Trophoblast cell (in vitro differentiated cells and primary cell): Measurements from ENCODE around the gene PNMA8C.

Experiments used
- DNase-seq, 2 donors: peaks; one replicate each; pipeline ENCODE4 v3.0.0-alpha.2; 2016
- H2AFZ ChIP-seq: 2 replicates; pipeline ENCODE4 v1.6.1; 2013; ENCODE audit warnings: low read length, moderate library complexity, mild to moderate bottlenecking; ENCODE audit not compliant: insufficient read depth, poor library complexity
- H2AK5ac ChIP-seq: 2 replicates; pipeline ENCODE4 v1.6.1; 2013; ENCODE audit warnings: mild to moderate bottlenecking, low read length
- H2BK120ac ChIP-seq: 2 replicates; pipeline ENCODE4 v1.6.1; 2013; ENCODE audit warnings: low read length, mild to moderate bottlenecking, moderate library complexity; ENCODE audit not compliant: insufficient read depth, poor library complexity
- H2BK12ac ChIP-seq: 2 replicates; pipeline ENCODE4 v1.6.1; 2013; ENCODE audit warnings: mild to moderate bottlenecking, low read length, moderate library complexity
- H2BK5ac ChIP-seq: 2 replicates; pipeline ENCODE4 v1.6.1; 2013; ENCODE audit warnings: low read length, low read depth, moderate library complexity, mild to moderate bottlenecking; ENCODE audit not compliant: poor library complexity
- H3K14ac ChIP-seq: 2 replicates; pipeline ENCODE4 v1.6.1; 2013; ENCODE audit warnings: mild to moderate bottlenecking, low read length
- H3K18ac ChIP-seq: 2 replicates; pipeline ENCODE4 v1.6.1; 2013; ENCODE audit warnings: mild to moderate bottlenecking, low read length
- H3K23ac ChIP-seq: 2 replicates; pipeline ENCODE4 v1.6.1; 2013; ENCODE audit warnings: low read length
- H3K27ac ChIP-seq: 2 replicates; pipeline ENCODE4 v1.5.1; 2013; ENCODE audit warnings: low read depth, mild to moderate bottlenecking, inconsistent platforms, low read length, moderate library complexity
- H3K27me3 ChIP-seq: 2 replicates; pipeline ENCODE4 v1.6.1; 2013; ENCODE audit warnings: inconsistent platforms, mild to moderate bottlenecking, low read length, moderate library complexity; ENCODE audit not compliant: insufficient read depth
- H3K36me3 ChIP-seq, 2 experiments: 1 replicate in 1 of 2; 2 replicates in 1 of 2; pipeline ENCODE4 v1.6.1; 2013; ENCODE audit warnings: low read length in 2 of 2, mild to moderate bottlenecking in 2 of 2, moderate library complexity in 1 of 2; ENCODE audit not compliant: insufficient read depth in 2 of 2, control insufficient read depth in 1 of 2
- H3K4ac ChIP-seq: 2 replicates; pipeline ENCODE4 v1.6.1; 2013; ENCODE audit warnings: low read depth, mild to moderate bottlenecking, low read length, moderate library complexity
- H3K4me1 ChIP-seq, 2 experiments: 1 replicate in 1 of 2; 2 replicates in 1 of 2; pipeline ENCODE4 v1.6.1; 2013; ENCODE audit warnings: low read length in 2 of 2, mild to moderate bottlenecking in 2 of 2, moderate library complexity in 1 of 2; ENCODE audit not compliant: insufficient read depth in 2 of 2, control insufficient read depth in 1 of 2
- H3K4me2 ChIP-seq: 2 replicates; pipeline ENCODE4 v1.6.1; 2013; ENCODE audit warnings: inconsistent platforms, mild to moderate bottlenecking, low read length, moderate library complexity
- H3K4me3 ChIP-seq: 2 replicates; pipeline ENCODE4 v1.5.1; 2013; ENCODE audit warnings: mild to moderate bottlenecking, low read depth, low read length, inconsistent platforms
- H3K79me1 ChIP-seq: one replicate; pipeline ENCODE4 v1.6.1; 2013; ENCODE audit warnings: low read length
- H3K79me2 ChIP-seq: 2 replicates; pipeline ENCODE4 v1.6.1; 2013; ENCODE audit warnings: low read length, mild to moderate bottlenecking; ENCODE audit not compliant: control insufficient read depth, insufficient read depth, poor library complexity
- H3K9ac ChIP-seq: 2 replicates; pipeline ENCODE4 v1.6.1; 2013; ENCODE audit warnings: mild to moderate bottlenecking, low read length
- H3K9me3 ChIP-seq: 2 replicates; pipeline ENCODE4 v1.6.1; 2013; ENCODE audit warnings: low read depth, mild to moderate bottlenecking, control low read depth, inconsistent platforms, low read length; ENCODE audit not compliant: insufficient read depth
- H4K12ac ChIP-seq: 2 replicates; pipeline ENCODE4 v1.6.1; 2013; ENCODE audit warnings: low read depth, mild to moderate bottlenecking, low read length, moderate library complexity
- H4K8ac ChIP-seq: 2 replicates; pipeline ENCODE4 v1.6.1; 2013; ENCODE audit warnings: low read depth, mild to moderate bottlenecking, low read length, moderate library complexity
- H4K91ac ChIP-seq: one replicate; pipeline ENCODE4 v1.6.1; 2013; ENCODE audit warnings: low read depth, mild to moderate bottlenecking, low read length, moderate library complexity
- WGBS: extraction: QIAGEN DNeasy Blood & Tissue Kit; methylation state at CpG from one replicate; pipeline ENCODE4 v1.1.7; 2013; ENCODE audit warnings: missing lambda C conversion rate; ENCODE audit not compliant: insufficient read length, insufficient coverage; ENCODE audit errors: extremely low coverage; 5-methylcytosine and 5-hydroxymethylcytosine counted together

Gene PNMA8C

GRCh38 chr19:46406976-46407375 is 21.8 kb downstream of the PNMA8C start:
- Histone ChIP-seq H2BK12ac (no peak overlapping the region), H3K4ac (no peak overlapping the region), H3K14ac (no peak overlapping the region), H3K36me3 (peaks cover 0 to 4% of the 10 kb centered on the region in 2 experiments), H3K9me3 (no peaks in the 10 kb centered on the region), H3K23ac (no peak overlapping the region), H4K91ac (no peak overlapping the region), H2BK5ac (no peak overlapping the region), H3K79me2 (peaks cover 4% of the 10 kb centered on the region), H3K79me1 (peaks cover 8% of the 10 kb centered on the region), H3K27ac (no peak overlapping the region), H4K12ac (no peak overlapping the region), H3K4me3 (no peak overlapping the region), H3K4me2 (no peak overlapping the region), H3K9ac (no peak overlapping the region), H2BK120ac (no peak overlapping the region), H3K18ac (no peak overlapping the region), H3K4me1 (peaks cover 28 to 33% of the 10 kb centered on the region in 2 experiments), H3K27me3 (no peaks in the 10 kb centered on the region), H2AK5ac (no peak overlapping the region), H2AFZ (no peak overlapping the region), H4K8ac (no peak overlapping the region)
- DNase-seq: no peak
- WGBS: no CpG with 5 or more reads among the region's 6 CpGs

DNA sequence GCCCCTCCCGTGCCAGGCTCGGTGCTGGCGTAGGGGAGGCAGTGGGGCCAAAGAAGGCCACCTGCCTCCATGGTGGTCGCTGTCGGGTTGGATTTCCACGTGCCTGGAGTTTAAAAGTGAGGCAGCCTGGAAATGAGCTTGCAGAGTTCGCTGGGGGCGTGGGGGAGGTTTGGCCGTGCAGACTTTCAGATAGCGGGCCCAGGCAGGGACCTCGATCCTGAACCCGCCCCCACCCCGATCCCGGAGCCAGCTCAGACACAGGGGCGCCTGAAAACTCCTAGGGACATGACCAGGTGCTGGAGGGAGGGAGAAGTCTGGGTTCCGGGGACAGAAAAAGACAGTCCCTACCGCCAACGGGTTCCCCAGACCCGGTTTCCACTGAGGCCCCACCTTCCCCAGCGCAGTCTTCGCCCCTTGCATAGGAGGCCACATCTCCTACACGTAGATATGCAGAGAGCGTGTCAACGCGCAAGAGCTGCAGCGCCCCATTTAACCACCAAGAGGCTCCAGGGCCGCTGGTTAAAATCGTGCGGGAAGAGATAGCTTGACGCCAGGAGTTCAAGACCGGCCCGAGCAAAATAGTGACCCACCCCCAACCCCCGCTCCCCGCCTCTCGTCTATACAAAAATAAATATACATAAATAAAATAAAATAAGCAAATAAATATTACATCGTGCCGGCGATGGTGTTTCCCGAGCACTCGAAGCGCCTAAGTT is 23.8 kb downstream of the PNMA8C start:
- peaks cover 18 to 22% of the 10 kb centered on the region in 2 experiments for H3K4me1 ChIP-seq
- H3K9me3 ChIP-seq: no peaks in the 10 kb centered on the region
- H3K23ac ChIP-seq: no peak overlapping the region
- H2AK5ac ChIP-seq: no peak overlapping the region
- H3K79me1 ChIP-seq: peaks cover 8% of the 10 kb centered on the region
- H4K91ac ChIP-seq: peak overlapping the region; percentile 67
- H2BK5ac ChIP-seq: no peak overlapping the region
- peak in 1 of 2 donors; percentile 6 for DNase-seq
- peak overlapping the region; percentile 1 for H2BK120ac ChIP-seq
- H2BK12ac ChIP-seq: no peak overlapping the region
- peak overlapping the region; percentile 41 for H2AFZ ChIP-seq
- peak overlapping the region; percentile 62 for H3K14ac ChIP-seq
- H3K27me3 ChIP-seq: no peaks in the 10 kb centered on the region
- no peak overlapping the region for H3K18ac ChIP-seq
- peak overlapping the region; percentile 81 for H4K8ac ChIP-seq
- peak overlapping the region; percentile 8 for H3K4ac ChIP-seq
- H3K79me2 ChIP-seq: no peaks in the 10 kb centered on the region
- no peak overlapping the region for H3K9ac ChIP-seq
- whole genome bisulfite sequencing: no CpG with 5 or more reads among the region's 41 CpGs
- peak overlapping the region; percentile 38 for H3K4me3 ChIP-seq
- peak overlapping the region; percentile 88 for H3K4me2 ChIP-seq
- H3K36me3 ChIP-seq: no peaks in the 10 kb centered on the region
- no peak overlapping the region for H3K27ac ChIP-seq
- H4K12ac ChIP-seq: peak overlapping the region; percentile 61

- peak overlapping the region; percentile 62 for H3K14ac ChIP-seq
- H2AK5ac ChIP-seq: no peak overlapping the region
- no peak overlapping the region for H3K27ac ChIP-seq
- DNase-seq: peak in 1 of 2 donors; percentile 65
- H2AFZ ChIP-seq: peak overlapping the region; percentile 41
- H2BK120ac ChIP-seq: peak overlapping the region; percentile 1
- H3K27me3 ChIP-seq: no peaks in the 10 kb centered on the region
- peak overlapping the region; percentile 17 for H3K9ac ChIP-seq
- no CpG with 5 or more reads among the region's 36 CpGs for WGBS
- peak overlapping the region; percentile 88 for H3K4me2 ChIP-seq
- peak overlapping the region; percentile 8 for H3K4ac ChIP-seq
- H3K9me3 ChIP-seq: no peaks in the 10 kb centered on the region
- peak overlapping the region; percentile 38 for H3K4me3 ChIP-seq
- peak overlapping the region; percentile 67 for H4K91ac ChIP-seq
- H4K12ac ChIP-seq: peak overlapping the region; percentile 61
- H3K79me1 ChIP-seq: peaks cover 8% of the 10 kb centered on the region
- peak overlapping the region; percentile 81 for H4K8ac ChIP-seq
- no peaks in the 10 kb centered on the region for H3K36me3 ChIP-seq
- no peaks in the 10 kb centered on the region for H3K79me2 ChIP-seq
- peak overlapping the region; percentile 48 for H3K18ac ChIP-seq
- no peak overlapping the region for H3K23ac ChIP-seq
- no peak overlapping the region for H2BK12ac ChIP-seq
- no peak overlapping the region for H2BK5ac ChIP-seq
- peaks cover 17 to 20% of the 10 kb centered on the region in 2 experiments for H3K4me1 ChIP-seq
Observed at GRCh38 chr19:46404055-46404752, 24.5 kb downstream of the PNMA8C start.

DNA sequence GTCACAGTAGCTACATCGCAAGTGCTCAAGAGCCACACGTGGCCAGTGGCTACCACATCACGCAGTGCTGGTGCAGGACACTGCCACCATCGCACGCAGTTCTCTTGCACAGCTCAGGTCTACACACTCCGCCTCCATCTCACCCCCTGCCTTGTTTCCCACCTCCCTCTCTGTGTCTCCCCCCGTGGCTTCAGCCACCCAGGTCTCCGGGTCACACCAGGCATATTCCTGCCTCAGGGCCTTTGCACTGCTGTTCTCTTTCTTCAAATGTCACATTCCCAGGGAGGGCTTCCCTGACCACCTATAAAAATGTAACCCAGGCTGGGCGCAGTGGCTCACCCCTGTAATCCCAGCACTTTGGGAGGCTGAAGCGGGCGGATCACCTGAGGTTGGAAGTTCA is 26.0 kb downstream of the PNMA8C start:
- no peak overlapping the region for H3K4ac ChIP-seq
- no peaks in the 10 kb centered on the region for H3K79me2 ChIP-seq
- H3K4me1 ChIP-seq: peaks cover 12 to 15% of the 10 kb centered on the region in 2 experiments
- no peak overlapping the region for H3K27ac ChIP-seq
- H3K4me2 ChIP-seq: no peak overlapping the region
- no peak overlapping the region for H2BK12ac ChIP-seq
- no peak overlapping the region for H4K12ac ChIP-seq
- no peak overlapping the region for H3K23ac ChIP-seq
- H4K91ac ChIP-seq: no peak overlapping the region
- H2AK5ac ChIP-seq: no peak overlapping the region
- no peak overlapping the region for H2BK120ac ChIP-seq
- H3K27me3 ChIP-seq: no peaks in the 10 kb centered on the region
- no peak for DNase-seq
- H3K14ac ChIP-seq: no peak overlapping the region
- no peak overlapping the region for H2AFZ ChIP-seq
- H3K9me3 ChIP-seq: no peaks in the 10 kb centered on the region
- H4K8ac ChIP-seq: no peak overlapping the region
- no CpG with 5 or more reads among the region's 11 CpGs for WGBS
- no peak overlapping the region for H3K4me3 ChIP-seq
- no peak overlapping the region for H2BK5ac ChIP-seq
- H3K18ac ChIP-seq: no peak overlapping the region
- no peak overlapping the region for H3K9ac ChIP-seq
- peaks cover 8% of the 10 kb centered on the region for H3K79me1 ChIP-seq
- H3K36me3 ChIP-seq: no peaks in the 10 kb centered on the region
